DND-41 (cell line): Measurements from ENCODE around the gene PTH2R.

Source experiments
- EZH2 ChIP-seq: IDR thresholded peaks from 3 replicates; pipeline ENCODE4 v1.6.1; 2012; ENCODE audit warnings: borderline replicate concordance, low read depth, mild to moderate bottlenecking, moderate library complexity, low read length, inconsistent platforms; ENCODE audit not compliant: severe bottlenecking
- TF ChIP-seq, protein P1 (sequence below): IDR thresholded peaks from 2 replicates; pipeline ENCODE4 v1.5.1; 2012; ENCODE audit warnings: borderline replicate concordance, low read length, moderate library complexity, mild to moderate bottlenecking; ENCODE audit not compliant: poor library complexity, severe bottlenecking; ENCODE audit errors: extremely low read depth

DNA sequence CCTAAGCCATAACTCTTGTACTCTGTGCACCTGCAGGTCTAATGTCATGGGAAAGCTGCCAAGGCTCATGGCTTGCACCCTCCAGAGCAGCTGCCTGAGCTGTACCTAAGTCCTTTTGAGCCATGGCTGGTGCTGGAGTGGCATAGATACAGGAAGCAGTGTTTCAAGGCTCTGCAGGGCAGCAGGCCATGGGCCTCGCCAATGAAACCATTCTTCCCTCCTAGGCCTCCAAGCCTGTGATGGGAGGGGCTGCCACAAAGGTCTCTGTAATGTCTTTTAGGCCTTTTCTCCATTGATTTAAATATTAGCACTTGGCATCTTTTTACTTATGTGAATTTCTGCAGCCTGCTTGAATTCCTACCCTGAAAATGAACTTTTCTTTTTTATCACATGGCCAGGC lies 108.5 kb downstream of the PTH2R start:
- TF ChIP-seq, protein P1, sequence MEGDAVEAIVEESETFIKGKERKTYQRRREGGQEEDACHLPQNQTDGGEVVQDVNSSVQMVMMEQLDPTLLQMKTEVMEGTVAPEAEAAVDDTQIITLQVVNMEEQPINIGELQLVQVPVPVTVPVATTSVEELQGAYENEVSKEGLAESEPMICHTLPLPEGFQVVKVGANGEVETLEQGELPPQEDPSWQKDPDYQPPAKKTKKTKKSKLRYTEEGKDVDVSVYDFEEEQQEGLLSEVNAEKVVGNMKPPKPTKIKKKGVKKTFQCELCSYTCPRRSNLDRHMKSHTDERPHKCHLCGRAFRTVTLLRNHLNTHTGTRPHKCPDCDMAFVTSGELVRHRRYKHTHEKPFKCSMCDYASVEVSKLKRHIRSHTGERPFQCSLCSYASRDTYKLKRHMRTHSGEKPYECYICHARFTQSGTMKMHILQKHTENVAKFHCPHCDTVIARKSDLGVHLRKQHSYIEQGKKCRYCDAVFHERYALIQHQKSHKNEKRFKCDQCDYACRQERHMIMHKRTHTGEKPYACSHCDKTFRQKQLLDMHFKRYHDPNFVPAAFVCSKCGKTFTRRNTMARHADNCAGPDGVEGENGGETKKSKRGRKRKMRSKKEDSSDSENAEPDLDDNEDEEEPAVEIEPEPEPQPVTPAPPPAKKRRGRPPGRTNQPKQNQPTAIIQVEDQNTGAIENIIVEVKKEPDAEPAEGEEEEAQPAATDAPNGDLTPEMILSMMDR: no peak
- no peak for TF ChIP-seq EZH2
